ENCODE measurements around the gene SLC25A11. TPM values are rescaled to one million over a fixed set of nuclear protein-coding genes. Genes with fewer than 3 reads are reported as not detected.

Gene SLC25A11
- total RNA-seq, 1 donor from 2014 or later: 35.3 TPM

GRCh38 chr17:4986403-4986802 lies 46.6 kb upstream of the SLC25A11 start:
- intact Hi-C loops (cut with micrococcal nuclease): loop anchor here (2.0 to 5.0 kb wide), 3 partner anchors 44 to 206 kb away; partner anchors contain the start of genes RNF167, SLC25A11 and ZNF594
- no peak for TF ChIP-seq CTCF (IDR thresholded peaks at IDR 0.05)
- Mint-ChIP-seq H3K27ac (peak overlapping the region; percentile 93), H3K4me3 (peak overlapping the region; percentile 92), H3K4me1 (peaks cover 39% of the 10 kb centered on the region), H3K27me3 (no peaks in the 10 kb centered on the region), H3K9me3 (no peaks in the 10 kb centered on the region), H3K36me3 (ENCODE audit: low read depth) (peaks cover 22% of the 10 kb centered on the region)
- no peak for DNase-seq
- CTCF ChIA-PET: interaction anchor here (0.9 to 2.7 kb wide), 7 partner anchors 11 to 84 kb away, joined by 3 to 22 read pairs (median 6); partner anchors contain the start of genes CHRNE, PFN1, RNF167 and SLC25A11
- POLR2A ChIA-PET: interaction anchor here (0.5 to 4.7 kb wide), 8 partner anchors 7 to 77 kb away, joined by 3 to 61 read pairs (median 6); partner anchors contain the start of genes INCA1, KIF1C, PFN1 and RNF167
- no peak for ATAC-seq (ENCODE audit: low read depth)

GRCh38 chr17:4982305-4982704 lies 42.5 kb upstream of the SLC25A11 start:
- Mint-ChIP-seq H3K9me3 (no peaks in the 10 kb centered on the region), H3K27me3 (no peaks in the 10 kb centered on the region), H3K36me3 (ENCODE audit: low read depth) (peaks cover 52% of the 10 kb centered on the region), H3K4me1 (peaks cover 51% of the 10 kb centered on the region), H3K4me3 (no peak overlapping the region), H3K27ac (no peak overlapping the region)
- DNase-seq (no peak), ATAC-seq (ENCODE audit: low read depth) (no peak)
- intact Hi-C loops (cut with micrococcal nuclease): no loop called here
- ChIA-PET CTCF (no interaction called here), POLR2A (interaction anchor here (0.7 to 1.0 kb wide), 3 partner anchors 16 to 41 kb away, joined by 3 read pairs; partner anchors contain the start of gene PFN1)
- TF ChIP-seq CTCF (IDR thresholded peaks at IDR 0.05): no peak

- intact Hi-C loops (cut with micrococcal nuclease): loop anchor here (1.0 to 2.0 kb wide), 3 partner anchors 16 to 82 kb away; partner anchors contain the start of genes INCA1 and KIF1C
- TF ChIP-seq CTCF (IDR thresholded peaks at IDR 0.05): peak; percentile 55
- CTCF ChIA-PET: interaction anchor here (0.8 to 4.5 kb wide), 8 partner anchors 10 to 81 kb away, joined by 3 to 32 read pairs (median 4); partner anchors contain the start of genes INCA1, KIF1C and SPAG7
- H3K27ac Mint-ChIP-seq: peak overlapping the region; percentile 37
- peak overlapping the region; percentile 2 for H3K4me3 Mint-ChIP-seq
- no peak for DNase-seq
- ATAC-seq (ENCODE audit: low read depth): peak; percentile 68
- peaks cover 61% of the 10 kb centered on the region for H3K36me3 Mint-ChIP-seq (ENCODE audit: low read depth)
- H3K4me1 Mint-ChIP-seq: peaks cover 41% of the 10 kb centered on the region
- no peaks in the 10 kb centered on the region for H3K27me3 Mint-ChIP-seq
- POLR2A ChIA-PET: interaction anchor here (0.9 to 3.5 kb wide), 5 partner anchors 12 to 277 kb away, joined by 3 to 21 read pairs (median 3); partner anchors contain the start of genes PELP1, PFN1 and SPAG7
- no peaks in the 10 kb centered on the region for H3K9me3 Mint-ChIP-seq
Observed at GRCh38 chr17:4980644-4981216, 40.9 kb upstream of the SLC25A11 start.

GRCh38 chr17:4978726-4979125 lies 38.9 kb upstream of the SLC25A11 start:
- Mint-ChIP-seq H3K4me1 (peaks cover 38% of the 10 kb centered on the region), H3K36me3 (ENCODE audit: low read depth) (peaks cover 72% of the 10 kb centered on the region), H3K27ac (peak overlapping the region; percentile 71), H3K27me3 (no peaks in the 10 kb centered on the region), H3K4me3 (peak overlapping the region; percentile 24), H3K9me3 (no peaks in the 10 kb centered on the region)
- TF ChIP-seq CTCF (IDR thresholded peaks at IDR 0.05): no peak
- intact Hi-C loops (cut with micrococcal nuclease): no loop called here
- CTCF ChIA-PET: interaction anchor here (1.4 to 4.5 kb wide), 3 partner anchors 41 to 83 kb away, joined by 4 to 32 read pairs (median 18); no protein-coding TSS in a partner anchor
- ATAC-seq (ENCODE audit: low read depth): peak; percentile 28
- DNase-seq: no peak
- POLR2A ChIA-PET: interaction anchor here (0.7 to 3.5 kb wide), 10 partner anchors 8 to 53 kb away, joined by 3 to 21 read pairs (median 6); partner anchors contain the start of genes INCA1, KIF1C, PFN1 and RNF167

GRCh38 chr17:4974115-4974670 lies 34.3 kb upstream of the SLC25A11 start:
- Mint-ChIP-seq H3K4me3 (no peak overlapping the region), H3K36me3 (ENCODE audit: low read depth) (peaks cover 74% of the 10 kb centered on the region), H3K4me1 (peaks cover 11% of the 10 kb centered on the region), H3K27ac (no peak overlapping the region), H3K9me3 (no peaks in the 10 kb centered on the region), H3K27me3 (no peaks in the 10 kb centered on the region)
- DNase-seq (no peak), ATAC-seq (ENCODE audit: low read depth) (no peak)
- POLR2A ChIA-PET: interaction anchor here (0.5 kb wide), 1 partner anchor 43 kb away, joined by 3 read pairs; no protein-coding TSS in a partner anchor
- intact Hi-C loops (cut with micrococcal nuclease): no loop called here
- CTCF ChIA-PET: no interaction called here
- TF ChIP-seq CTCF (IDR thresholded peaks at IDR 0.05): no peak

Data from activated B cell treated with CpG ODN at 0.5 μM for 24 hours (primary cell).